Gastroesophageal sphincter (tissue), 4 donors: ENCODE results near the gene MCC. TPM values are rescaled to one million over a fixed set of nuclear protein-coding genes. Genes with fewer than 3 reads are reported as not detected.

Experiments used
- ATAC-seq: fragments of 150-250 bp; one replicate; pipeline ENCODE4 v1.9.1; 2016; ENCODE audit warnings: mild to moderate bottlenecking, moderate library complexity
- H3K27ac ChIP-seq, 4 donors: fragments of 200-600 bp; sonication (generic) in 3 of 4; 1 replicate in 3 of 4; 2 replicates in 1 of 4; pipeline ENCODE4 v1.5.1; 2016 to 2019
- H3K27me3 ChIP-seq: fragments of 200-600 bp; sonication (generic); one replicate; pipeline ENCODE4 v1.5.1; 2019
- H3K36me3 ChIP-seq, 2 donors: fragments of 200-600 bp; sonication (generic); one replicate each; pipeline ENCODE4 v1.5.1; 2019; ENCODE audit warnings: control low read depth in 1 of 2
- H3K4me1 ChIP-seq, 3 donors: fragments of 200-600 bp; sonication (generic); 1 replicate in 2 of 3; 2 replicates in 1 of 3; pipeline ENCODE4 v1.5.1; 2016 to 2019; ENCODE audit warnings: control low read depth in 2 of 3
- H3K4me3 ChIP-seq, 2 donors: fragments of 200-600 bp; sonication (generic); one replicate each; pipeline ENCODE4 v1.5.1; 2019; ENCODE audit warnings: mild to moderate bottlenecking in 1 of 2, moderate library complexity in 1 of 2
- H3K9me3 ChIP-seq, 3 donors: fragments of 200-600 bp; sonication (generic); one replicate each; pipeline ENCODE4 v1.5.1; 2017 to 2019; ENCODE audit warnings: control low read depth in 2 of 3
- CTCF ChIP-seq, 4 experiments: fragments of 200-600 bp in 2 of 4; fragments of 450-650 bp in 2 of 4; sonication (generic) in 1 of 4; IDR thresholded peaks; one replicate each; pipeline ENCODE4 v1.5.1; 2017 to 2019; ENCODE audit warnings: antibody characterized with exemption in 4 of 4, mild to moderate bottlenecking in 2 of 4, moderate library complexity in 2 of 4
- EP300 ChIP-seq: sonication (generic); formaldehyde crosslinking; IDR thresholded peaks from one replicate; pipeline ENCODE4 v1.6.1; 2017; ENCODE audit warnings: antibody characterized with exemption, mild to moderate bottlenecking
- POLR2A ChIP-seq, 2 donors: fragments of 450-650 bp; IDR thresholded peaks; one replicate each; pipeline ENCODE4 v1.6.1; 2017; ENCODE audit warnings: antibody characterized with exemption in 2 of 2, mild to moderate bottlenecking in 2 of 2, moderate library complexity in 1 of 2
- POLR2AphosphoS5 ChIP-seq: sonication (generic); formaldehyde crosslinking; IDR thresholded peaks from one replicate; pipeline ENCODE4 v1.6.1; 2017; ENCODE audit warnings: antibody characterized with exemption
- whole genome bisulfite sequencing, 2 donors: methylation state at CpG; one replicate each; pipeline ENCODE4 v1.1.5; 2018; ENCODE audit warnings: low coverage in 1 of 2; 5-methylcytosine and 5-hydroxymethylcytosine counted together
- total RNA-seq, 4 donors: library from RNA; depleted of rRNA; stranded (reverse); fragments of >200 nt; gene quantifications; one replicate each; pipeline ENCODE4 v1.1.0, GENCODE V29; 2016

MCC gene
- total RNA-seq, 4 donors from 2014 or later, result 20.5 to 28.7 (median 23.5) TPM

- 35 to 57% methylated on average over 4 of the region's 4 CpGs for whole genome bisulfite sequencing, 2 donors
- ATAC-seq, result no peak
- TF ChIP-seq POLR2AphosphoS5 (no peak), EP300 (no peak), CTCF (IDR thresholded peaks at IDR 0.05) (no peak), POLR2A (IDR thresholded peaks at IDR 0.05) (no peak)
- Histone ChIP-seq H3K4me3 (no peak overlapping the region), H3K4me1 (no peaks in the 10 kb centered on the region), H3K9me3 (peaks cover 0 to 6% (median 0%) of the 10 kb centered on the region in 3 donors), H3K36me3 (no peaks in the 10 kb centered on the region), H3K27ac (no peak overlapping the region), H3K27me3 (no peaks in the 10 kb centered on the region)
Observed at GRCh38 chr5:113447498-113448050, 40.7 kb downstream of the MCC start.

- Histone ChIP-seq H3K9me3 (peaks cover 0 to 6% (median 0%) of the 10 kb centered on the region in 3 donors), H3K4me1 (no peaks in the 10 kb centered on the region), H3K27ac (no peak overlapping the region), H3K4me3 (no peak overlapping the region), H3K27me3 (no peaks in the 10 kb centered on the region), H3K36me3 (no peaks in the 10 kb centered on the region)
- TF ChIP-seq POLR2AphosphoS5 (no peak), EP300 (no peak), CTCF (IDR thresholded peaks at IDR 0.05) (no peak), POLR2A (IDR thresholded peaks at IDR 0.05) (no peak)
- ATAC-seq, result no peak
- 60 to 67% methylated on average over 2 of the region's 2 CpGs for WGBS, 2 donors
Observed at GRCh38 chr5:113446358-113446927, 41.8 kb downstream of the MCC start.

- 16 to 60% methylated on average over 1 of the region's 1 CpG for WGBS, 2 donors
- no peak for ATAC-seq
- TF ChIP-seq CTCF (IDR thresholded peaks at IDR 0.05) (no peak), POLR2A (IDR thresholded peaks at IDR 0.05) (no peak), EP300 (no peak), POLR2AphosphoS5 (no peak)
Observed at GRCh38 chr5:113437111-113437510, 51.1 kb downstream of the MCC start.

GRCh38 chr5:113435575-113435974, 52.7 kb downstream of the MCC start:
- no peak overlapping the region for H3K27ac ChIP-seq
- TF ChIP-seq CTCF (IDR thresholded peaks at IDR 0.05) (no peak), POLR2AphosphoS5 (no peak), EP300 (no peak), POLR2A (IDR thresholded peaks at IDR 0.05) (no peak)
- WGBS, 2 donors, result 28% methylated on average over 2 of the region's 4 CpGs; no CpG with 5 or more reads in 1 of the 2 donors
- ATAC-seq, result no peak
- no peaks in the 10 kb centered on the region for H3K9me3 ChIP-seq
- H3K4me3 ChIP-seq, result no peak overlapping the region
- no peaks in the 10 kb centered on the region for H3K36me3 ChIP-seq
- H3K27me3 ChIP-seq, result no peaks in the 10 kb centered on the region
- H3K4me1 ChIP-seq, result peaks cover 0 to 5% (median 0%) of the 10 kb centered on the region in 3 donors

More at GRCh38 chr5:113437111-113437510, 51.1 kb downstream of the MCC start:
- no peaks in the 10 kb centered on the region for H3K27me3 ChIP-seq
- H3K4me1 ChIP-seq, result peaks cover 0 to 5% (median 0%) of the 10 kb centered on the region in 3 donors
- no peaks in the 10 kb centered on the region for H3K36me3 ChIP-seq
- no peaks in the 10 kb centered on the region for H3K9me3 ChIP-seq
- no peak overlapping the region for H3K4me3 ChIP-seq
- no peak overlapping the region for H3K27ac ChIP-seq

- H3K36me3 ChIP-seq, result no peaks in the 10 kb centered on the region
- ATAC-seq, result no peak
- no peak within 1 kb of the TSS for H3K4me3 ChIP-seq
- H3K4me1 ChIP-seq, result peaks cover 0 to 5% (median 0%) of the 10 kb centered on the region in 3 donors
- H3K9me3 ChIP-seq, result no peaks in the 10 kb centered on the region
- 40% methylated on average over 1 of the region's 3 CpGs; no CpG with 5 or more reads in 1 of the 2 donors for WGBS, 2 donors
- H3K27ac ChIP-seq, result no peak within 1 kb of the TSS
- TF ChIP-seq CTCF (IDR thresholded peaks at IDR 0.05), result no peak
- TF ChIP-seq POLR2A (IDR thresholded peaks at IDR 0.05), result no peak
- no peak for TF ChIP-seq EP300
- TF ChIP-seq POLR2AphosphoS5, result no peak
- no peaks in the 10 kb centered on the region for H3K27me3 ChIP-seq
Observed at GRCh38 chr5:113434889-113435288, 53.4 kb downstream of the MCC start, which contains the start of gene TSSK1B. Gene TSSK1B, minus strand, starts transcription at chr5:113434989. Its CDS starts 150 bp downstream, at chr5:113434839.
